Measurements from ENCODE around the gene PHKA2.

- TF ChIP-seq POLR2A (IDR thresholded peaks at IDR 0.05) (no peak), CTCF (IDR thresholded peaks at IDR 0.05) (no peak)
Measured at GRCh38 chrX:18896680-18897544, 87.0 kb downstream of the PHKA2 start.

Data from uterus (tissue), 2 donors.